GM23248 (cell line): ENCODE results near the gene SLC5A1.

Experiments used
- EZH2 ChIP-seq: fragments of 200-600 bp; sonication (generic); IDR thresholded peaks from 2 replicates; pipeline ENCODE4 v1.6.1; 2018; ENCODE audit warnings: antibody characterized with exemption, mild to moderate bottlenecking; ENCODE audit not compliant: insufficient read depth, poor library complexity, severe bottlenecking
- EZH2phosphoT487 ChIP-seq: fragments of 200-600 bp; sonication (generic); IDR thresholded peaks from 2 replicates; pipeline ENCODE4 v1.6.1; 2018; ENCODE audit warnings: antibody characterized with exemption, moderate library complexity, mild to moderate bottlenecking, low read depth; ENCODE audit not compliant: insufficient read depth

DNA sequence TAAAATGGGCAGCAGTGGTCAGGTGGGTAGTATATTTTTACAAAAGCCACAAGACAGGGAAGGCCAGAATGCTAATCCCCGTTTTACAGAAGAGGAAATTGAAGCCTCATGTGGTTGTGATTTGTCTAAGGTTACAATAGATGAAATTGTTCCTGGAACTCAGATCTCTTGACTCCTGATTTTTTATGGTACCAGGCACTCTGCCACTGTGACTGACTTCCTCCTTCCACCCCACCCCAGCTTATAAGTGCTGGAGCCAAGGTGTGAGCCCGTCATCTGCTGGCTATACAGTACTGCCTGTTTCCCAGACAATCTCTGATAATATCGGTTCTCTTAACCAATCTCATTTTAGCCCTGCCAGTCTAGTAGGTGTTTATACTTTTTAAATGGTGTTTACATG is 1.9 kb downstream of the SLC5A1 start:
- TF ChIP-seq EZH2phosphoT487 (no peak), EZH2 (no peak)
